ENCODE data around the gene THSD4.
"Not testable (repeated sequence)": the region's sequence is repeated elsewhere in the genome, so short reads cannot be mapped to it uniquely, and the experiment has no call there.

THSD4 gene

GRCh38 chr15:71366926-71367325, 251.7 kb downstream of the THSD4 start:
- TF ChIP-seq CTCF (conservative IDR thresholded peaks at IDR 0.05; ENCODE audit: low read depth, low read length), result no peak
- DNase-seq (ENCODE audit: low read depth), result no peak
- H3K4me3 ChIP-seq (ENCODE audit: low read length), result no peak overlapping the region

- DNase-seq (ENCODE audit: low read depth); H3K4me3 ChIP-seq (ENCODE audit: low read length): not testable (repeated sequence)
Measured at GRCh38 chr15:71367737-71368136, 252.5 kb downstream of the THSD4 start.

- not testable (repeated sequence) for DNase-seq (ENCODE audit: low read depth); H3K4me3 ChIP-seq (ENCODE audit: low read length)
Measured at GRCh38 chr15:71372769-71373168, 257.5 kb downstream of the THSD4 start.

GRCh38 chr15:71373917-71374316, 258.6 kb downstream of the THSD4 start:
- DNase-seq (ENCODE audit: low read depth), result no peak
- TF ChIP-seq CTCF (conservative IDR thresholded peaks at IDR 0.05; ENCODE audit: low read depth, low read length), result no peak
- no peak overlapping the region for H3K4me3 ChIP-seq (ENCODE audit: low read length)

- H3K4me3 ChIP-seq (ENCODE audit: low read length), result no peak overlapping the region
- TF ChIP-seq CTCF (conservative IDR thresholded peaks at IDR 0.05; ENCODE audit: low read depth, low read length), result no peak
- no peak for DNase-seq (ENCODE audit: low read depth)
Measured at GRCh38 chr15:71374607-71375352, 259.5 kb downstream of the THSD4 start.

- DNase-seq (ENCODE audit: low read depth), result no peak
- no peak for TF ChIP-seq CTCF (conservative IDR thresholded peaks at IDR 0.05; ENCODE audit: low read depth, low read length)
- H3K4me3 ChIP-seq (ENCODE audit: low read length), result no peak overlapping the region
Measured at GRCh38 chr15:71375934-71376333, 260.7 kb downstream of the THSD4 start.

GRCh38 chr15:71379893-71380292, 264.6 kb downstream of the THSD4 start:
- no peak overlapping the region for H3K4me3 ChIP-seq (ENCODE audit: low read length)
- no peak for DNase-seq (ENCODE audit: low read depth)
- no peak for TF ChIP-seq CTCF (conservative IDR thresholded peaks at IDR 0.05; ENCODE audit: low read depth, low read length)

- no peak overlapping the region for H3K4me3 ChIP-seq (ENCODE audit: low read length)
- no peak for DNase-seq (ENCODE audit: low read depth)
- TF ChIP-seq CTCF (conservative IDR thresholded peaks at IDR 0.05; ENCODE audit: low read depth, low read length), result no peak
Measured at GRCh38 chr15:71380345-71380744, 265.1 kb downstream of the THSD4 start.

All from retinal pigment epithelial cell (primary cell).